KBM-7 (cell line): ENCODE measurements around the gene ATG7.
"Not testable (repeated sequence)": the region's sequence is repeated elsewhere in the genome, so short reads cannot be mapped to it uniquely, and the experiment has no call there.

Experiments
- DNase-seq: peaks from one replicate; pipeline ENCODE4 v3.0.0-alpha.2; 2015
- in situ Hi-C: fragments of 300-500 bp; cut with MboI; formaldehyde crosslinking; loops from 2 replicates; pipeline ENCODE4 v1.14.3; 2020; ENCODE audit warnings: low sequenced_read_pairs, low pct_unique_long_range_greater_than_20kb, mixed read lengths

Gene ATG7

DNA sequence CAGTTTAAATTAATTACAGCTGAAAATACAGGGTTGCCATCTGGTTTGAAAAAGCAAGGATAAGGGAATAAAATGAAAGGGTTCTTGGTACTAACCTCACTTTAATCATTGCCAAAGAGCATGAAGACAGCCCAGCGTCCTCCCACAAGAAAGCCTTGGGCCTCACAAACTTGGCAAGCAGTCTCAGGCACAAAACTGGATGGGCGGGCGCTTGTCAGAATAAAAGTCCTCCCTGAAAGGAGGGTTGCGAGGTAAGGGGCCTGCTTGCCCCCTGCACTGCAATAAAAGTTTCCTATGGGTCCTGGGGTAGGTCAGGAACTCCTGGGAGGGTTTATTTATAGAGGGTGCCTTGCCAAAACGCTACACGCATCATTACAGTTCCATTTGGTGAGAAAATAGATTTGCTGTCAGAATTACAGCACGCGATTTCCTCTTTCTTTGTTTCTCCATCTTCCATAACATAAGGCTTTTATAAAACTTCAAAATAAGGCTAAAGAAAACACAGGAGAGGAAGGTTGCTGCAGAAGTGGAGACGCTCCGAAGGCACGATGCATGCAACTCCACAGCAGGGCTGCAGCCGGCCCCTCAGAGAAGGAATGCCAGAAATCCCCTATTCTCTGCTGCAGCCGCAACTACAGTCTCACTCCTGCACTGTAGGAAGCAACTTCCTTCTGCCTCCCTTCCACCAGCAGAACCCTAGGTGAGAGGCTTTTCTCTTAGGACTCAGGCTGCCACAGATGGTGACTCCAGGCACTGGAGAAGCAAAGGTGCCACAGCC lies 310.2 kb downstream of the ATG7 start:
- in situ Hi-C loops, result no loop called here

GRCh38 chr3:11583235-11583634 lies 311.0 kb downstream of the ATG7 start:
- in situ Hi-C loops, result no loop called here
- DNase-seq, result no peak

More for the DNA sequence above, 310.2 kb downstream of the ATG7 start:
- DNase-seq, result peak; percentile 77

DNA sequence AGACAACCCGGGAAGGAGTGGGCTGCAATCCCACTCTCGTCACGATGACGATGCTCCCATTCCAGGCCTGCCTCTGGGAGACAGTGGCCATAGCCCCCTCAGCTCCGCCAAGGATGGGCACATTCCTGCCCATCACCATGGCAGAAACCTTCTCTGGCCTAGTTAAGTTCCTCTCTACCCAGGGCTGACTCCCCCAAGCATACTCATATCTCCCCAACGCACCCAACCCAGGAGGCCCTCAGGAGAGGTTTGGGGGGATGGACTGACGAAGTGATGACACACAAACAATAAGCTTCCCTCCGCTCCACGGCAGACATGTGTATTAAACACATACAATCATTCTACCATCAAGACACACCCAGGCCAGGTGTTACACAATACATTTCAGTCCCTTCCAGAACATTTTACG lies 311.4 kb downstream of the ATG7 start:
- in situ Hi-C loops, result no loop called here
- DNase-seq, result no peak

- in situ Hi-C loops, result no loop called here
- no peak for DNase-seq
These were observed 312.4 kb downstream of the ATG7 start for GRCh38 chr3:11584570-11584969.

- no peak for DNase-seq
These were observed 315.6 kb downstream of the ATG7 start for GRCh38 chr3:11587766-11588165.

GRCh38 chr3:11588338-11588737 lies 316.1 kb downstream of the ATG7 start:
- in situ Hi-C loops, result no loop called here

More at GRCh38 chr3:11587766-11588165, 315.6 kb downstream of the ATG7 start:
- in situ Hi-C loops, result no loop called here

GRCh38 chr3:11588755-11589154 lies 316.6 kb downstream of the ATG7 start:
- no peak for DNase-seq
- in situ Hi-C loops, result no loop called here

More at GRCh38 chr3:11588338-11588737, 316.1 kb downstream of the ATG7 start:
- no peak for DNase-seq

DNA sequence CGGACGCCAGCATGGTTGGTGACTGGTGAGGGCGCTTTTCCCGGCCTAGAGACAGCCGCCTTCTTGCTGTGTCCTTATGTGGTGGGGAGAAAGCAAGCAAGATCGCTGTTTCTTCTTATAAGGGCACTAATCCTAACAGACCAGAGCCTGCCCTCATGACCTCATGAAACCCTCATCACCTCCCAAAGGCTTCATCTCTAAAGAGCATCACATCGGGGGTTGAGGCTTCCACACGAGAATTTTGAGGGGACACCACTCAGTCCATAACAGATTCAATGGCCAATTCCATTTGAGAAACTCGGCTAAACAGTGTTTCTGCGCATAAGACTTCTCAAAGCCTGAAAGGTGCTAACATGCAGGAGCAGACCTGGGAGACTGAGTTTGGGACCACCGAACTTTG lies 317.5 kb downstream of the ATG7 start:
- no peak for DNase-seq
- in situ Hi-C loops, result no loop called here

DNA sequence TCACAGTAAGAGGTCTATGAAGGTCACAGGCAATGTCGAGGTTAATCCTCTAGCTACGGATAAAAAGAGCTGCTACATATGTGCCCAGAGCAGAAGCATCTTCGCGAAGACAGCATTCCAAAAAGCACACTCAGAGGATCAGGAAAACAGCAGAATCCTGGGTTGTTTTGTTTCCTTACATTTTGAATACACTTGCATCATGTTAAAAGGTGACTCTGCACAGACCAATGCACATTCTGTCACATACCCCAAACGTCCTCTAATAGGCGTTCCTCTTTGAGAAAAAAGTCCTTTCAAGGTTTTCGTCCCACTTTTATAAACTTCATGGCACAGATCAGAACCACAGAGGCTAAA lies 318.8 kb downstream of the ATG7 start:
- DNase-seq, result no peak
- in situ Hi-C loops, result no loop called here

DNA sequence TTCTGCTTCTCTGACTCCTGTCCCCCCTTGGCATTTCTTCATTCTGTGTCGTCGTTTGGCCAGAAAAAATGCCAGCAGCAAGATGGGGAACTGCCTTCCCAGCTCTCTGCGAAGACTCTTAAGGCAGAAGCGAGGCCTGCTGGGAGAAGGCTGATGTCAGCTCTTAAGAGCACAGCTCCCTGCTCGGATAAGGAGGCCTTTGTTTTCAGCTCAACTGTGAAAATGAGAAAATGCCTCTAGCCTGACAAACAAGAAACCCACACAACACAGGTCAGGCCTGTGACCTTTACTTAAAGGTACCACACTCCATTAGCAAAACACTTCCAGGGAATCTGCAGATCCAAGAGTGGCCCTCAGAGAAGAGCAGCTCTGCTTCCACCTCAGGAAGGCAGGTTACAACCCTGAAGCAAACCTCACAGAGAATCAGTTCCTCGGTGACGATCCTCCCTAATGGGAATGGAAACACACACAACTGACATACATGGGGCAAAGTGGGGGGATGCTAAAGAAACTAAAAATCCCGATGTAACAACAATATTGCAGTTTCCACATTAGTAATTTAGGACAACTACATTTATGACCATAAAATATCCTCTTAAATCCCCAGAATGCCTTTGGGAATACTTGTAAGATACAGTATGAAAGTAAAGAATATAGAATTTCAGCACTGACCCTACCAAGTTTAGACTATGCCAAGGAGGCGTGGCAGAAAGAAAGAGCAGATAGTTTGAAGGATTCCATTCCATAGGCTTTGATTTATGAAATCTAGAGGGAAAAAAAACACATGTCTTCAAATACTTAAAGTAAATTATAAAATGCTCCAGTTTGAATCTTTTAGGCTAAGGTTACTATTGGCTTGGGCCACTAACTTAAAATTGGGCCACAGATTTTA lies 319.4 kb downstream of the ATG7 start:
- DNase-seq, result no peak
- in situ Hi-C loops, result no loop called here

GRCh38 chr3:11592445-11593298 lies 320.5 kb downstream of the ATG7 start:
- in situ Hi-C loops, result no loop called here
- DNase-seq, result no peak

DNA sequence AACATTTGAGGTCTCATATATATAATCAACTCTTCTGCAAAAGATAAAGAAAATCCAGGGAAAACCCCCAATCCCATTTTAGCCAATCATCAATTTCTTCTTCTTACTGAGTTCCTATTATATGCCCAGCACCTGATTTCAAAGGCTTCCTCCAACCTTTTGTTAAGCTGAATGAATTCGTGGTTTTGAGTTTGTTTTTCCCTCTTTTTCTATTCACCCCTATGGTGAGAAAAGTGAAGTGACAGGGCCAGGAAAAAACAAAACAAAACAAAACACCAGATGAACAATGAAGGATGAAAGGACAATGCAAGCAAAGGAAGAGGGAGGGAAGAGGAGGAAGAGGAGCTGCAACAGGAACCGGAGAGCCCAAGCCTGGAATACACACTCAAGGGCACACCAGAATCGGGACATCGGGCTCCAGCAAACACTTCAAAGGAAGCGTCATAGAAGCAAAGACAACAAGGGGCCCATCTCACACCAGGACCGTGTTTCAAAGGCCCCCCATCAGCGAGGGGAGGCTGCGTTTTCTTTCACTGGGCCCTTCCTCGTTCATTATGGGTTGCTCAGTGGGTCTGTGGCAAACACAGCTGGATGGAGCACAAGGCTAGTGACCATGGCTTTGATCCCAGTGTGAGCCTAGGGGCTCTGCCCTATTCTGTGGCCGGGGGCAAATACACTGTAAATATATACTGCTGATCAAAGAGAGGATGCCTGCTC lies 321.3 kb downstream of the ATG7 start:
- no peak for DNase-seq
- in situ Hi-C loops, result no loop called here

DNA sequence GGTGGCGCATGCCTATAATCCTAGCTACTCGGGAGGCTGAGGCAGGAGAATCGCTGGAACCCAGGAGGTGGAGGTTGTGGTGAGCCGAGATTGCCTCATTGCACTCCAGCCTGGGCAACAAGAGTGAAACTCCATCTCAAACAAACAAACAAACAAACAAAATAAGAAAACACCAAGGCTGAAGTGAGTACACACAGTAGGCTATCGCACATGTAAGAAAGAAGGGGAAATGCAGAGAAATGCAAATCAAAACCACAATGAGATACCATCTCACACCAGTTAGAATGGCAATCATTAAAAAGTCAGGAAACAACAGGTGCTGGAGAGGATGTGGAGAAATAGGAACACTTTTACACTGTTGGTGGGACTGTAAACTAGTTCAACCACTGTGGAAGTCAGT lies 322.8 kb downstream of the ATG7 start:
- DNase-seq, in situ Hi-C loops: not testable (repeated sequence)

DNA sequence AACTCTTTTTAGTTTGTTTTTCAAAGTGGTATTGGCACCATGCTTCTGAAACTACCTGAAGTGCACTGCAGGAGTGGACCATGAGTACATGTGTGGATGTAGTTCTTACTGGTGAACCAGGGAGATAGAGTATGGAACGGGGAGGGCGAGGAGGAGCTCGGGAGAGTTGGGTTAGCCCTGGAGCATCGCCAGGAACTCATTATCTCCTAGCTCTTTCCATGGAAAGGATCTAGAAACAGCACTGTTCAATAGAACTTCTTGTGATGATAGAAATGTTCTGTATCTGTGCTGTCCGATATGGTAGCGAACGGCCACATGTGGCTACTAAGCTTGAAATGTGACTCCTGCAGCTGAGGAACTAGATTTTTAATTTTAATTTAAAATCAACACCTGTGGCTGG lies 324.2 kb downstream of the ATG7 start:
- no peak for DNase-seq
- in situ Hi-C loops, result no loop called here

GRCh38 chr3:11600501-11601282 lies 328.5 kb downstream of the ATG7 start:
- DNase-seq, result no peak
- in situ Hi-C loops, result no loop called here

DNA sequence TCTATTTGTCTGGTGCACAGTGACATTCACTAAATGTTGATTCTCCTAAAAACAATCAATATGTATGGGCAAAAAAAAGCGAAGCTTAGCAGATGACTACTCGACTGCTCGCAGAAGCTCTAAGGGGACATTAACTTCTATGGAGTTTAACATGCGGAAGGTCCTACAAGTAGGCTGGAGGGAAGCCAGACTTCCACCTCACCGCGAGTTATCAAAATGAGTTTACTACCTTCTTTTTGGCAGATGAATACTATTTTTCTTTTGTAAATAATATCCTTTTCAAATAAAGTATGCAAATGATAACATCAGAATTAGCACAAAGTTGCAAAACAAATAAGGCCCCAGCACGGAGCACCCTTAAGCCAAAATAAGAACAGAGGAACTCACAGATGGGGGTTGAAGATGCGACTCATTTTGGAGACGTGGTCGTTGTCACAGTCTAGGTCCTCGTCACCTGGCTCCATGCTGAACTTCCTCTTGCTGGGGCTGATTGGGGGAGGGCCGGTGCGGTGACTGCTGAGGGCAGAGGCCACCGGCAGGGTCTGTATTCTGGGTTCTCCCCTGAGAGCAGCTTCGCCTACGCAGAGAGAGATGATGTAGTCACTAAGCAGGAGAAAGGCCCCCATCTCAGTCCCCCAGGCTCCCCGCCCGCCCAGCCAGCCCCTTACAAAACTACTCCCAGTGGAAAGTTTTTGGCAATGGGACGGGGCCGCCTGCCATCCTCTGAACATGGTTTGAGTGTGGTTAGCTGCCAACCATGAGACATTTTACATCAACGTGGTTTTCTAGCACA lies 329.4 kb downstream of the ATG7 start:
- DNase-seq, result peak; percentile 64
- in situ Hi-C loops, result no loop called here

DNA sequence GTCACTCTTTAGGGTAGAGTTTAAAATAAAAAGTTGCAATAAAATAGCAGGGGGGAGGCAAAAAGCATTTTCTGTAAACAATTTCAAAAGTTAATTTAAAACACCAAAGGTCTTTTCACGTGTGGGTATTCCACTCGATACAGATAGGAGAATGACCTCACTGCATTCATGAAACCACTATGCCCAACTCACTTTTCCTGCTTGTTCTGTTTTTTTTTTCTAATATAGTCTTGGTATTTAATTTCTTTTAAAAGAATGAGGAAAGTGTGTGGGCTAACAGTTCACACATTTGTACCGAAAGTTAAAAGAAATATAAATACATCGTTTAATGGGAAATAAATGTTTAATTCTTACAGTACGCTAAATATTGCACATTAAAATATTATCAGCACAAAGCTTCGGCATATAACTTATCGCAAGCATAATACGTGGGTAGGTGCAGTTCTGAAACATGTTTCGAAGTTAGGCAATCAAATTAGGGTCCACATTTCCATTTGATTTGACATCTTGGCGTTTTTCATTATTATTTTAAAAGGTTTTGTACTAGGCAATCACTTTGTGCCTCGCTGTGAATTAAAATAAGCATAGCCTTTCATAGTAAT lies 330.1 kb downstream of the ATG7 start:
- in situ Hi-C loops, result no loop called here

More for the DNA sequence above, 330.1 kb downstream of the ATG7 start:
- no peak for DNase-seq
